M059J (cell line): ENCODE results near the gene PTTG2. TPM values are rescaled to one million over a fixed set of nuclear protein-coding genes. Genes with fewer than 3 reads are reported as not detected.
A peak's percentile ranks its signal among the peaks of the same experiment; 100 is the strongest.

Experiments used
- DNase-seq: peaks from one replicate; pipeline ENCODE4 v3.0.0-alpha.2; 2012; ENCODE audit warnings: low read depth
- total RNA-seq: library from RNA; depleted of rRNA; stranded (reverse); fragments of >200 nt; shearing (Covaris generic); gene quantifications from 2 replicates; pipeline ENCODE4 v1.2.3, GENCODE V29; 2014

Gene PTTG2
- total RNA-seq, 1 experiment from 2014 or later, result not detected

GRCh38 chr4:37956941-37957340 lies 3.3 kb upstream of the PTTG2 start:
- no peak for DNase-seq

DNA sequence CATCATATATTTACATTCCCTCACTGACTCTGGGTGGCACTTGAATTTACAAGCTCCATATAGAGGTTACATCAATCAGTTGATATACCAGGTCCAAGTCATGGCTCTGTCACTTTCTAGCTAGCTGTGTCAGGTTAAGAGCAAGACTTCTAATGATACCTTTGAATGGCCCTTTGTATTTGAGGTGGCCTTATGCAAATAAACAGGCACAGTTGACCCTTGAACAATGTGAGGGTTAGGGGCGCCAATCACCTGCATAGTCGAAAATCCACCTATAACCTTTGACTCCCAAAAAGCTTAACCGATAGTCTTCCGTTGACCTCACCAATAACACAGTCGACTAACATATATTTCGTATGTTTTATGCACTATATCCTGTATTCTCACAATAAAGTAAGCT lies 1.3 kb upstream of the PTTG2 start:
- no peak for DNase-seq

GRCh38 chr4:37960679-37961450 lies 667 bp downstream of the PTTG2 start:
- no peak for DNase-seq

- no peak for DNase-seq
These were observed 4.7 kb downstream of the PTTG2 start for GRCh38 chr4:37964734-37965457.

DNA sequence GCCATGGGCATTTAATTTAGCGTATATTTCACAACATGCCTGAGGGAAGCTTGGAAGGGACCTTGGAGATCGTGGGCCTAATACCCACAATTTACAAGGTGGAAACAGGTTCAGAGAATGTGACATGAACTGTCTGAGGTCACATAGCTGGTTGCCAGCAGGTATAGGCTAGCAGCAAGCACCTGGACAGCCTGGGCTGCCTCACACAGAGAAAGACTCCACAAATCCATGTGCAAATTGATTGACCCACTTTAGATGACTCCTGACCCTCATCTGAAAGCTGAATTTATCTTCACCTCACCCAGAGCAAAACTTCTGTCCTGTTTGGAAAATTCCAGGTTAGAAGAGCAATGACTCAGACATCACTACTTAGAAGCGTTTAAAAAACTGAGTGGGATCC lies 5.8 kb downstream of the PTTG2 start:
- no peak for DNase-seq

GRCh38 chr4:37967736-37968135 lies 7.5 kb downstream of the PTTG2 start:
- no peak for DNase-seq

- DNase-seq, result peak; percentile 38
These were observed 8.5 kb downstream of the PTTG2 start for GRCh38 chr4:37968747-37969146.

- peak; percentile 86 for DNase-seq
These were observed 10.5 kb downstream of the PTTG2 start for GRCh38 chr4:37970702-37971101.

DNA sequence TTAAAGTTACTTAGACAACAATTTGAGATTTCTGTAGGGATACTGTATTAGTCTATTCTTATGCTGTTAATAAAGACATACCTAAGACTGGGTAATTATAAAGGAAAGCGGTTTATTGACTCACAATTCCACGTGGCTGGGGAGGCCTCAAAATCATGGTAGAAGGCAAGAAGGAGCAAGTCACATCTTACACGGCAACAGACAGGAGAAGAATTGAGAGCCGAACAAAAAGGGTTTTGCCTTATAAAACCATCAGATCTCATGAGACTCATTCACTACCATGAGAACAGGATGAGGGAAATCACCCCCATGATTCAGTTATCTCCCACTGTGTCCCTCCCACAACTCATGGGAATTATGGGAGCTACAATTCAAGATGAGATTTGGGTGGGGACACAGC lies 11.0 kb downstream of the PTTG2 start:
- no peak for DNase-seq

DNA sequence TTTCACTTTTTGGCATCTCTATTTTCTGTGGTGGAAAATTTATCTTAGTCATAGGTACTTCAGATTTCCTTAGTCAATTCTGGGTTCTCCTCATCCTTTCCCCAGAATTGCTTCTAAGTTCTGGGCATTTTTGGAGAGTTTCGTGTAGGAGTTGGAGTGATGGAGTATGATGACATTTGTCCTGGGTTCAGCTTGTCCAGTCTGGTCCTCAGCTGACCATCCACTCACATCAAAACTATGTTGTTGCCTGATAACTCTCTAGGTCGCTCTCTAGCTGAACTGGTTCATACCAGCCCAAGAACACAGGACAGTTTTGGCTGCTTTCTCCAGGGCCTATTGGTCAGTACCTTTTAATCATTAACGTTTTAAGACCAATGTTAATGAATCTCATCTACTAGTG lies 13.2 kb downstream of the PTTG2 start:
- DNase-seq, result no peak

GRCh38 chr4:37975321-37975822 lies 15.2 kb downstream of the PTTG2 start:
- peak; percentile 26 for DNase-seq

DNA sequence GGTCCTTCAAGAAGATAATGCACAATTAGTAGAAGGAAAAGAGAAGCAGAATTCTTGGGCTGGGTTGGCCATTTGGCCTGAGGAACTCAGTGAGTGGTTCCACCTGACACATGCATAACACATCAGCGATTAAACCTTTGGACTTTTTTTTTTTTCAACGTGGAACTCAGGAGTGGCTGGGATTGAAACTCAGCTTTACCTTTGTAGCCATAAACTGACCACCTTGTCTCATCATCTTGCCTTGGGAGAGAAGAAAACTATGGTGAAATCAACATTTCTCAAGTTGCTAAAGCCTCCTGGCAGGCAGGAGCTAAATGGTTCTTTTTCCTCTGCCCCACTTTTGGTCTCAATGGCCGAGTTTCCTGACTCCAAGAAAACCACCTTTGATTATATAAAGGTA lies 16.3 kb downstream of the PTTG2 start:
- DNase-seq, result no peak

DNA sequence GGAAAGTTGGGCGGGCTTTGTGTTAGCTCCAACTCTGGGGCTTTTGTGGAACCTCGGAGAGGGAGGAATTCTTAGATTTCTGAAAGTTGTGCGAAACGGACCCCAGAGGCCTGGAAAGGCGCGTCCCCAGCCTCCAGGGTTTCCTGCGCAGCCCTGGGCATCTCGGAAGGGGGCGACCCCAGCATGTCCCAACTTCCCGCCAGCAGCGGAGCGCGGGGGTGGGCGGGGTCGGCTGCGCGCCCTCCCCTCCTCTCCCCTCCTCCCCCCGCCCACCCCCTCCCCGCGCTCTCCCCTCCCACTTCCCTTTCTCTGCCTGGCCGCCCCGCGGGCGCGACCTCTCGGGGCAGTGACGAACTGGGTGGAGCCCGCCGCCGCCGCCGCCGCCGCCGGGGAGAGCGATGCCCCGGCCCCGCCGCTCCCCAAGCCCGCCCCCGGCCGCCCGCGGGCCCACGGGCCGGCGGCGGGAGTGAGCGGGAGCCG lies 16.8 kb downstream of the PTTG2 start:
- peak; percentile 74 for DNase-seq

DNA sequence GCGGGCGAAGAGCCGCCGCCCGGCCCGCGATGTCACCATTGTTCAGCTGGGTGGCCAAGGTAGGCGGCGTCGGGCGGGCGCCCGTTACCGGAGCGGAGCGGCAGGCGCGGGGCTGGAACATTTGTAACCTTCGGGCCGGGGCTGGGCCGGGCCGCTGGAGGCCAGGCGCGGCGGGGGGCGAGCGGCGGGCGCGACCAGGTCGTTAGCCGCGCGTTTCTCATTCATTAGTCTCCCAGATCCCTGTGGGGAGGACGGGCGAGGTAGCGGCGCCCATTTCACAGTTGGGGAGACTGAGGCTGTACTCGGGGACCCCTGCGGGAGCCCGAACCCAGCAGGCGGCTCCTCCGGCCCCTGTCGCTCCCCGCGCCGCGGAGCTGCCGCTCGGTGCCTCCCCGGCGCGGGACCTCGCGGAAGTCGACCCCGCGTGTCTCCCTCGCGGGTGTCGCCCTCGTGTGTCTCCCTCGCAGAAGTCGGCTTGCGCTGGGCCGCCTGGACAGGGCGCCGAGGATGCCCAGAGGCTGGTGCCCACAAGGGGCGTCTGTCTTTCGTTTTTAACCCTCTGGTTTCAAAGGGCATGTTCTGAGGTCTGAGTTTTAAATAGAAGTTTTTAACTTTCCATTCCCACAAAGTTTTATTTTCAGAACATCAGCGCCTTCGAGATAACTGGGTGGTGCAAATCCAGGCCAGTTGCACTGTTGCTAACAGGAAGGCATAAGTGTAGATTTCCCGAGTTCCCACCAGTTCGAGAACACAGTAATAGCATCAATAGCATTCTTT lies 17.5 kb downstream of the PTTG2 start:
- peak; percentile 72 for DNase-seq

DNA sequence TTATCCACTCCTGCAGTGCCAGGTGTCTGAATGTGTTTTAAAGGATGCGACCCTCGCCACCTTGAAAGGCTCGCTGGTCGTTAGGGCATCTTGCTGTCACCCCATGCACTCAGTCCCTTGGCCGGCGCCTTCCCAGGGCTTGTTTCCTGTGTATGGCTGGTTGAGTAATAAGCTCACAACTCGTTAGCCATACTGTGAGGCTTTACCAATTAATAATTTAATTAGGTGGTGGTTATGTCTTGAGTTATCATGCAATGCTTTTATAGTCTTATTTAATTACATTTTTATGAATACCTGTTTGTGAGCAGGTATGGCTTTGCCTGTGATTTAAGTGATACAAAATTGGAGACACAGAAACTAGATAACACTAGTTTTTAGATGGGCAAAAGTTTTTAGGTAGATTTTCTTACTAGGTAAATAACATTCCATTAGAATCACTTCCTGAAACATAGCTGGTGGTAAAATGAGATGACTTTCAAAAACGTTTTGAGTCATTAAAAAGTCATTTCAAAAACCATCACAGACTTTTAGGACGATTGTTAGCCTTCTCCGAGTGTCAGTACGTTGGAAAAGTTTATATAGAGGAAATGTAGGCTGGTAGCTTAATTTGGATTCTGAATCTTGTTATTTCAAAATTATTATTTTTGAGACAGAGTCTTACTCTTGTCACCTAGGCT lies 18.2 kb downstream of the PTTG2 start:
- DNase-seq, result peak; percentile 52

GRCh38 chr4:37980246-37980645 lies 20.0 kb downstream of the PTTG2 start:
- DNase-seq, result no peak

- peak; percentile 37 for DNase-seq
These were observed 21.2 kb downstream of the PTTG2 start for GRCh38 chr4:37981425-37981824.

GRCh38 chr4:37981844-37982720 lies 21.9 kb downstream of the PTTG2 start:
- peak; percentile 77 for DNase-seq

- no peak for DNase-seq
These were observed 22.5 kb downstream of the PTTG2 start for GRCh38 chr4:37982736-37983135.

- DNase-seq, result peak; percentile 62
These were observed 23.8 kb downstream of the PTTG2 start for GRCh38 chr4:37983951-37984350.
